ENCODE results near the gene ASPG. TPM values are rescaled to one million over a fixed set of nuclear protein-coding genes. Genes with fewer than 3 reads are reported as not detected.

The ASPG gene
- polyA plus RNA-seq, 1 donor (not counting 4 experiments of a cell fraction or from before 2014, with no cell fraction given), result 0.10 TPM

- dilution Hi-C loops (cut with MboI; ENCODE audit: extremely low pct_ligation_motif_present, low sequenced_read_pairs), result no loop called here
- Histone ChIP-seq H3K4me2 (ENCODE audit: control insufficient read depth, extremely low read depth, insufficient read depth, low read depth, low read length) (no peak overlapping the region), H3K9me1 (ENCODE audit: control insufficient read depth, extremely low read depth, insufficient read depth, low read length) (no peaks in the 10 kb centered on the region), H3K36me3 (ENCODE audit: control insufficient read depth in 2 of 2, extremely low read depth in 1 of 2, insufficient read depth in 2 of 2, low read length in 2 of 2) (no peaks in the 10 kb centered on the region), H3K79me2 (ENCODE audit: control insufficient read depth, insufficient read depth, low read length) (no peaks in the 10 kb centered on the region), H4K20me1 (ENCODE audit: control insufficient read depth, extremely low read depth, insufficient read depth, low read length) (no peaks in the 10 kb centered on the region), H3K9ac (ENCODE audit: control insufficient read depth, extremely low read depth, insufficient read depth, low read length) (no peak overlapping the region), H3K27me3 (ENCODE audit: control insufficient read depth, extremely low read depth, insufficient read depth, low read length) (peaks cover 19% of the 10 kb centered on the region), H2AFZ (ENCODE audit: control insufficient read depth, low read length) (no peak overlapping the region), H3K9me3 (ENCODE audit: control insufficient read depth, low read depth, low read length) (no peaks in the 10 kb centered on the region), H3K4me3 (ENCODE audit: control insufficient read depth in 2 of 3, extremely low read depth in 1 of 3, insufficient read depth in 2 of 3, low read depth in 1 of 3, low read length in 3 of 3) (no peak overlapping the region), H3K27ac (ENCODE audit: control insufficient read depth, insufficient read depth, low read length) (no peak overlapping the region), H3K4me1 (ENCODE audit: control insufficient read depth, extremely low read depth, insufficient read depth, low read length) (no peaks in the 10 kb centered on the region)
- DNase-seq (ENCODE audit: low read depth, low spot score) (no peak), FAIRE-seq (no peak)
- no peak for TF ChIP-seq EZH2 (IDR thresholded peaks at IDR 0.05; ENCODE audit: low read length)
- TF ChIP-seq, protein P1, sequence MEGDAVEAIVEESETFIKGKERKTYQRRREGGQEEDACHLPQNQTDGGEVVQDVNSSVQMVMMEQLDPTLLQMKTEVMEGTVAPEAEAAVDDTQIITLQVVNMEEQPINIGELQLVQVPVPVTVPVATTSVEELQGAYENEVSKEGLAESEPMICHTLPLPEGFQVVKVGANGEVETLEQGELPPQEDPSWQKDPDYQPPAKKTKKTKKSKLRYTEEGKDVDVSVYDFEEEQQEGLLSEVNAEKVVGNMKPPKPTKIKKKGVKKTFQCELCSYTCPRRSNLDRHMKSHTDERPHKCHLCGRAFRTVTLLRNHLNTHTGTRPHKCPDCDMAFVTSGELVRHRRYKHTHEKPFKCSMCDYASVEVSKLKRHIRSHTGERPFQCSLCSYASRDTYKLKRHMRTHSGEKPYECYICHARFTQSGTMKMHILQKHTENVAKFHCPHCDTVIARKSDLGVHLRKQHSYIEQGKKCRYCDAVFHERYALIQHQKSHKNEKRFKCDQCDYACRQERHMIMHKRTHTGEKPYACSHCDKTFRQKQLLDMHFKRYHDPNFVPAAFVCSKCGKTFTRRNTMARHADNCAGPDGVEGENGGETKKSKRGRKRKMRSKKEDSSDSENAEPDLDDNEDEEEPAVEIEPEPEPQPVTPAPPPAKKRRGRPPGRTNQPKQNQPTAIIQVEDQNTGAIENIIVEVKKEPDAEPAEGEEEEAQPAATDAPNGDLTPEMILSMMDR (optimal IDR thresholded peaks at IDR 0.05 in 1 of 3, IDR thresholded peaks at IDR 0.05 in 1 of 3, conservative IDR thresholded peaks at IDR 0.05 in 1 of 3; ENCODE audit: extremely low read depth in 1 of 3, insufficient read depth in 2 of 3, low read length in 3 of 3), result no peak
Measured at GRCh38 chr14:104085889-104086201, 345 bp downstream of the ASPG start.

DNA sequence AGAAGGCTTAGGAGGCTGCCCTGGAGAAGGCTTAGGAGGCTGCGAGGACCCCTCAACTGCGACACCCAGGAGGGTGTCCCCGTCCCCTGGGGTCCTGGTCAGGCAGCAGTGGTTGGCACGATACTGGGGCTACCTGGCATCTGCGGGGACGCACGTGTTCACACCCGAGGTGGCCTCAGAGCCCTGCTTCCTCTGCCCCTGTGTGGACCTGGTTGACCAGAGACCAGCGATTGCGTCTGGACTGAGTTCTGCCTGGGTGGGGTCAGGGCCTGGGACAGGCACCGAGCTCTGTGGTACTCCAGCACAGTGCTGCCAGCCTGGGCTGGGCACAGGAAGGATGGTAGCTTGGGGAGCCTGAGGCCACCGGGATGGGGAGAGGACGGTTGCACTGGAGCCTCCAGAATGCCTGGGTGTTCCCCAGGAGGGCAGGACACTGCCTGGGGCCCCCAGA is 735 bp downstream of the ASPG start:
- Histone ChIP-seq H3K4me1 (ENCODE audit: control insufficient read depth, extremely low read depth, insufficient read depth, low read length) (no peaks in the 10 kb centered on the region), H3K4me3 (ENCODE audit: control insufficient read depth in 2 of 3, extremely low read depth in 1 of 3, insufficient read depth in 2 of 3, low read depth in 1 of 3, low read length in 3 of 3) (no peak overlapping the region), H3K79me2 (ENCODE audit: control insufficient read depth, insufficient read depth, low read length) (no peaks in the 10 kb centered on the region), H4K20me1 (ENCODE audit: control insufficient read depth, extremely low read depth, insufficient read depth, low read length) (no peaks in the 10 kb centered on the region), H3K36me3 (ENCODE audit: control insufficient read depth in 2 of 2, extremely low read depth in 1 of 2, insufficient read depth in 2 of 2, low read length in 2 of 2) (no peaks in the 10 kb centered on the region), H3K9me1 (ENCODE audit: control insufficient read depth, extremely low read depth, insufficient read depth, low read length) (no peaks in the 10 kb centered on the region), H3K27me3 (ENCODE audit: control insufficient read depth, extremely low read depth, insufficient read depth, low read length) (peaks cover 17% of the 10 kb centered on the region), H3K4me2 (ENCODE audit: control insufficient read depth, extremely low read depth, insufficient read depth, low read depth, low read length) (no peak overlapping the region), H2AFZ (ENCODE audit: control insufficient read depth, low read length) (no peak overlapping the region), H3K9me3 (ENCODE audit: control insufficient read depth, low read depth, low read length) (no peaks in the 10 kb centered on the region), H3K9ac (ENCODE audit: control insufficient read depth, extremely low read depth, insufficient read depth, low read length) (no peak overlapping the region), H3K27ac (ENCODE audit: control insufficient read depth, insufficient read depth, low read length) (no peak overlapping the region)
- TF ChIP-seq EZH2 (IDR thresholded peaks at IDR 0.05; ENCODE audit: low read length), result no peak
- TF ChIP-seq, protein P1 (optimal IDR thresholded peaks at IDR 0.05 in 1 of 3, IDR thresholded peaks at IDR 0.05 in 1 of 3, conservative IDR thresholded peaks at IDR 0.05 in 1 of 3; ENCODE audit: extremely low read depth in 1 of 3, insufficient read depth in 2 of 3, low read length in 3 of 3), result no peak
- no peak for DNase-seq (ENCODE audit: low read depth, low spot score)
- dilution Hi-C loops (cut with MboI; ENCODE audit: extremely low pct_ligation_motif_present, low sequenced_read_pairs), result no loop called here
- FAIRE-seq, result no peak

Data from keratinocyte (primary cell).